Activated CD4-positive, alpha-beta T cell treated with anti-CD3 and anti-CD28 coated beads for 48 hours (primary cell): ENCODE measurements around the gene HS6ST1.

Experiments
- DNase-seq: peaks from one replicate; pipeline ENCODE4 v3.0.0-alpha.2; 2020

The HS6ST1 gene

GRCh38 chr2:128298286-128298685 lies 20.4 kb downstream of the HS6ST1 start:
- DNase-seq: no peak

- no peak for DNase-seq
Measured at GRCh38 chr2:128293870-128294455, 24.7 kb downstream of the HS6ST1 start.

- no peak for DNase-seq
Measured at GRCh38 chr2:128293426-128293755, 25.3 kb downstream of the HS6ST1 start.

- no peak for DNase-seq
Measured at GRCh38 chr2:128292599-128293425, 25.9 kb downstream of the HS6ST1 start.

GRCh38 chr2:128291844-128292598 lies 26.6 kb downstream of the HS6ST1 start:
- no peak for DNase-seq

GRCh38 chr2:128291161-128291843 lies 27.4 kb downstream of the HS6ST1 start:
- no peak for DNase-seq

- no peak for DNase-seq
Measured at GRCh38 chr2:128290356-128290755, 28.3 kb downstream of the HS6ST1 start.

GRCh38 chr2:128289439-128289838 lies 29.2 kb downstream of the HS6ST1 start:
- DNase-seq: no peak

- no peak for DNase-seq
Measured at GRCh38 chr2:128288781-128289180, 29.9 kb downstream of the HS6ST1 start.

- DNase-seq: no peak
Measured at GRCh38 chr2:128287780-128288735, 30.6 kb downstream of the HS6ST1 start.

GRCh38 chr2:128286905-128287779 lies 31.5 kb downstream of the HS6ST1 start:
- DNase-seq: no peak

- no peak for DNase-seq
Measured at GRCh38 chr2:128286011-128286721, 32.5 kb downstream of the HS6ST1 start.

- no peak for DNase-seq
Measured at GRCh38 chr2:128285329-128285931, 33.2 kb downstream of the HS6ST1 start.

- DNase-seq: no peak
Measured at GRCh38 chr2:128284841-128285240, 33.8 kb downstream of the HS6ST1 start.

- DNase-seq: no peak
Measured at GRCh38 chr2:128284037-128284441, 34.6 kb downstream of the HS6ST1 start.

GRCh38 chr2:128282976-128283810 lies 35.5 kb downstream of the HS6ST1 start:
- DNase-seq: no peak

GRCh38 chr2:128282246-128282975 lies 36.3 kb downstream of the HS6ST1 start:
- no peak for DNase-seq

- DNase-seq: no peak
Measured at GRCh38 chr2:128281852-128282245, 36.8 kb downstream of the HS6ST1 start.
